ENCODE measurements around the gene PRKD1. TPM values are rescaled to one million over a fixed set of nuclear protein-coding genes. Genes with fewer than 3 reads are reported as not detected.

PRKD1 gene
- 1 to 10 TPM in 5 of 6 experiments, under 1 TPM in 1; 0.74 to 6.2 (median 2.2) TPM for total RNA-seq
- long read RNA-seq: 0 reads

- H3K4me3 ChIP-seq: peak within 1 kb of the TSS; percentile 51 to 66 (median 66)
- peak within 1 kb of the TSS; percentile 26 to 46 (median 28) for H3K27ac ChIP-seq
- DNase-seq: peak; percentile 65 to 79 (median 71)
- peaks cover 0 to 8% (median 0%) of the 10 kb centered on the region in 4 donors for H3K4me1 ChIP-seq
- WGBS (ENCODE audit: insufficient coverage, low coverage, low lambda C conversion rate, missing lambda C conversion rate): 0% methylated on average over 5 of the region's 91 CpGs
- no peaks in the 10 kb centered on the region for H3K9me3 ChIP-seq
- H3K36me3 ChIP-seq: no peaks in the 10 kb centered on the region
- peak; percentile 84 to 94 (median 89) for ATAC-seq
- H3K27me3 ChIP-seq: no peaks in the 10 kb centered on the region
- intact Hi-C loops (cut with DNase I): no loop called here
- TF ChIP-seq, protein P1, sequence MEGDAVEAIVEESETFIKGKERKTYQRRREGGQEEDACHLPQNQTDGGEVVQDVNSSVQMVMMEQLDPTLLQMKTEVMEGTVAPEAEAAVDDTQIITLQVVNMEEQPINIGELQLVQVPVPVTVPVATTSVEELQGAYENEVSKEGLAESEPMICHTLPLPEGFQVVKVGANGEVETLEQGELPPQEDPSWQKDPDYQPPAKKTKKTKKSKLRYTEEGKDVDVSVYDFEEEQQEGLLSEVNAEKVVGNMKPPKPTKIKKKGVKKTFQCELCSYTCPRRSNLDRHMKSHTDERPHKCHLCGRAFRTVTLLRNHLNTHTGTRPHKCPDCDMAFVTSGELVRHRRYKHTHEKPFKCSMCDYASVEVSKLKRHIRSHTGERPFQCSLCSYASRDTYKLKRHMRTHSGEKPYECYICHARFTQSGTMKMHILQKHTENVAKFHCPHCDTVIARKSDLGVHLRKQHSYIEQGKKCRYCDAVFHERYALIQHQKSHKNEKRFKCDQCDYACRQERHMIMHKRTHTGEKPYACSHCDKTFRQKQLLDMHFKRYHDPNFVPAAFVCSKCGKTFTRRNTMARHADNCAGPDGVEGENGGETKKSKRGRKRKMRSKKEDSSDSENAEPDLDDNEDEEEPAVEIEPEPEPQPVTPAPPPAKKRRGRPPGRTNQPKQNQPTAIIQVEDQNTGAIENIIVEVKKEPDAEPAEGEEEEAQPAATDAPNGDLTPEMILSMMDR (IDR thresholded peaks at IDR 0.05): peak in 3 of 4 donors; percentile 30 to 39 (median 33)
- TF ChIP-seq POLR2A (IDR thresholded peaks at IDR 0.05): no peak
Observed at GRCh38 chr14:29927376-29928116, at the start of gene PRKD1. Gene PRKD1 (minus strand): TSS chr14:29927847.

DNA sequence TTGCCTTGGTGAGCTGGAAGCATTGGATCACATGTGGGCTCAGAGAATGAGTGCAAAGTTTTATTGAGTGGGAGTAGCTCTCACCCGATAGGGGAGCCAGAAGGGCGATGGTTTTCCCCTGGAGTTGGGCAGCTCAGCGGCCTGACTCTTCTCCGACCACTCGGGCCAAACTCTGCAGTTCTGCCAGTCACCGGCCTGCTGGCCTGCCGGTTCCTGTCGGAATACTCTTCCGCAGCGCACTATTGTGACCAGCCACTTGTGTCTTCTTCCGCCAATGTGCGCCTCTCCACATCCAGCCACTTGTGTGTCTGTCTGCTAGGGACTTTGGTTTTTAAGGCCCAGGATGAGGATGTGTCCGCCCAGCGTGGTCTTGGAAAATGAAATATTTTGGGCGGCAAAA is 43.5 kb upstream of the PRKD1 start:
- no peak overlapping the region for H3K4me3 ChIP-seq
- DNase-seq (no peak), ATAC-seq (no peak)
- 80% methylated on average over 2 of the region's 15 CpGs for WGBS (ENCODE audit: insufficient coverage, low coverage, low lambda C conversion rate, missing lambda C conversion rate)
- H3K4me1 ChIP-seq: no peaks in the 10 kb centered on the region
- TF ChIP-seq, protein P1 (IDR thresholded peaks at IDR 0.05): no peak
- no peak for TF ChIP-seq POLR2A (IDR thresholded peaks at IDR 0.05)
- intact Hi-C loops (cut with DNase I): no loop called here
- no peaks in the 10 kb centered on the region for H3K9me3 ChIP-seq
- no peaks in the 10 kb centered on the region for H3K36me3 ChIP-seq
- H3K27me3 ChIP-seq: no peaks in the 10 kb centered on the region
- H3K27ac ChIP-seq: no peak overlapping the region

DNA sequence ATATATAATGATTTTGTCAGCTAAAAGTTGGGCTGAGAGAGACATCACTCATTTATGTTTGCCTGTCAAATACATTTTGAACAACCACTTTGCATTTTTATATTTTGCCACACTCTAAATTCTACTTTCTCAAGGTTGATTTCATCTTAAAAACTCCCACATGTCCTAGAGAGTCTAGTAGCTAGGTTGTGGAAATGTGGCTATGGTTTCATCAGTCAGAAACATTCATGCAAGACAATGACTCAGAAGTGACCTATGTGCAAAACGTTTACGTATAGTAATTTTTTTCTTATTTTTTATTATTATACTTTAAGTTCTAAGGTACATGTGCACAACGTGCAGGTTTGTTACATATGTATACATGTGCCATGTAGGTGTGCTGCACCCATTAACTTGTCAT is 27.4 kb upstream of the PRKD1 start:
- no peaks in the 10 kb centered on the region for H3K36me3 ChIP-seq
- no peak for TF ChIP-seq POLR2A (IDR thresholded peaks at IDR 0.05)
- TF ChIP-seq, protein P1 (IDR thresholded peaks at IDR 0.05): no peak
- no peaks in the 10 kb centered on the region for H3K4me1 ChIP-seq
- H3K9me3 ChIP-seq: no peaks in the 10 kb centered on the region
- H3K4me3 ChIP-seq: no peak overlapping the region
- ATAC-seq (no peak), DNase-seq (no peak)
- intact Hi-C loops (cut with DNase I): no loop called here
- no peak overlapping the region for H3K27ac ChIP-seq
- WGBS (ENCODE audit: insufficient coverage, low coverage, low lambda C conversion rate, missing lambda C conversion rate): 61% methylated on average over 3 of the region's 3 CpGs
- no peaks in the 10 kb centered on the region for H3K27me3 ChIP-seq

- intact Hi-C loops (cut with DNase I): no loop called here
- Histone ChIP-seq H3K4me3 (no peak overlapping the region), H3K27me3 (no peaks in the 10 kb centered on the region), H3K36me3 (no peaks in the 10 kb centered on the region), H3K9me3 (no peaks in the 10 kb centered on the region), H3K27ac (no peak overlapping the region), H3K4me1 (no peaks in the 10 kb centered on the region)
- TF ChIP-seq POLR2A (IDR thresholded peaks at IDR 0.05): no peak
- TF ChIP-seq, protein P1 (IDR thresholded peaks at IDR 0.05): no peak
- ATAC-seq (no peak), DNase-seq (no peak)
- 49% methylated on average over 6 of the region's 6 CpGs for WGBS (ENCODE audit: insufficient coverage, low coverage, low lambda C conversion rate, missing lambda C conversion rate)
Observed at GRCh38 chr14:29953501-29953900, 25.9 kb upstream of the PRKD1 start.

All from right lobe of liver (tissue), 6 donors.